Measurements from ENCODE around the gene PGAP6. TPM values are rescaled to one million over a fixed set of nuclear protein-coding genes. Genes with fewer than 3 reads are reported as not detected.
"Not testable (repeated sequence)": the region's sequence is repeated elsewhere in the genome, so short reads cannot be mapped to it uniquely, and the experiment has no call there.

The PGAP6 gene
- polyA plus RNA-seq, 1 donor, result 83.5 TPM

DNA sequence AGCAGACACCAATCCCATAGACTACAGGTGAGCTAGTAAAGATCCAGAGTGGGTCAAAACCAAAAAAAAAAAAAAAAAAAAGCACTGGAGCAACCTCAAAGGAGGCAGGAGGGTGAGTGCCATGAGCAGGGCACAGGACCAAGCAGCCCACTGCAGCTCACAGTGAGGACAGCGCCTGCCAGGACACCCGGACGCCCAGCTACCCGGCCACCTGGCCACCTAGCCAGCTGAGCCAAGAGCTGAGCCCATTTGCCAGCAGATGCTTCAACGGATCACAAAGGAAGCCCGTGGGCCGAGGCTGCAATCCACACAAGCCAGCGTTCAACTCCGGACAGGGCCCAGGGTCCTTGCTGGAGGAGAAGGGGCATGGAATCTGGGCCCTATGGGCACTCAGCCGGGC lies 44.3 kb downstream of the PGAP6 start:
- H3K27ac ChIP-seq (ENCODE audit: low read length), result no peak overlapping the region
- H3K4me1 ChIP-seq (ENCODE audit: control insufficient read depth, insufficient read depth, low read length), result peaks cover 47% of the 10 kb centered on the region
- H3K9me3 ChIP-seq (ENCODE audit: control insufficient read depth, low read depth, low read length), result peaks cover 8% of the 10 kb centered on the region
- H3K4me3 ChIP-seq (ENCODE audit: low read length), result no peak overlapping the region
- peaks cover 7% of the 10 kb centered on the region for H3K36me3 ChIP-seq (ENCODE audit: control insufficient read depth, insufficient read depth, low read length)
- no peak for DNase-seq
- WGBS (ENCODE audit: insufficient coverage, low lambda C conversion rate), result no CpG with 5 or more reads among the region's 10 CpGs
- no peaks in the 10 kb centered on the region for H3K27me3 ChIP-seq (ENCODE audit: control insufficient read depth, insufficient read depth, low read length)

DNA sequence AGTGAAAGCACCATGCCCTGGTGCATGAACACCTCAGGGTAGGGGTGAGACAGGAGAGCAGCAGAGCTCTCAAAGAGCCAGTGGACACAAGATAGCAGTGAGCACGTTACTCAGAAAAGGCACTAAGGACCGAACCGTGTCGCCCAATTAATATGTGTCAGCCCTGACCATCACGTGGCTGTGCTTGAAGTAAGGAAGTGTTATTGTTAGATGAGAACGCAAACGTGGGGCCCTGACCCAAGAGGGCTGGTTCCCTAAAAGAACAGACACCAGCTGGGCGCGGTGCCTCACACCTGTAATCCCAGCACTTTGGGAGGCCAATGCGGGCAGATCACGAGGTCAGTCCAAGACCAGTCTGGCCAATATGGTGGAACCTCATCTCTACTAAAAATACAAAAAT lies 45.5 kb downstream of the PGAP6 start:
- peaks cover 4% of the 10 kb centered on the region for H3K36me3 ChIP-seq (ENCODE audit: control insufficient read depth, insufficient read depth, low read length)
- no CpG with 5 or more reads among the region's 11 CpGs for WGBS (ENCODE audit: insufficient coverage, low lambda C conversion rate)
- peaks cover 54% of the 10 kb centered on the region for H3K4me1 ChIP-seq (ENCODE audit: control insufficient read depth, insufficient read depth, low read length)
- H3K27ac ChIP-seq (ENCODE audit: low read length), result no peak overlapping the region
- H3K27me3 ChIP-seq (ENCODE audit: control insufficient read depth, insufficient read depth, low read length), result no peaks in the 10 kb centered on the region
- H3K4me3 ChIP-seq (ENCODE audit: low read length), result no peak overlapping the region
- H3K9me3 ChIP-seq (ENCODE audit: control insufficient read depth, low read depth, low read length), result peaks cover 6% of the 10 kb centered on the region
- DNase-seq, result no peak

DNA sequence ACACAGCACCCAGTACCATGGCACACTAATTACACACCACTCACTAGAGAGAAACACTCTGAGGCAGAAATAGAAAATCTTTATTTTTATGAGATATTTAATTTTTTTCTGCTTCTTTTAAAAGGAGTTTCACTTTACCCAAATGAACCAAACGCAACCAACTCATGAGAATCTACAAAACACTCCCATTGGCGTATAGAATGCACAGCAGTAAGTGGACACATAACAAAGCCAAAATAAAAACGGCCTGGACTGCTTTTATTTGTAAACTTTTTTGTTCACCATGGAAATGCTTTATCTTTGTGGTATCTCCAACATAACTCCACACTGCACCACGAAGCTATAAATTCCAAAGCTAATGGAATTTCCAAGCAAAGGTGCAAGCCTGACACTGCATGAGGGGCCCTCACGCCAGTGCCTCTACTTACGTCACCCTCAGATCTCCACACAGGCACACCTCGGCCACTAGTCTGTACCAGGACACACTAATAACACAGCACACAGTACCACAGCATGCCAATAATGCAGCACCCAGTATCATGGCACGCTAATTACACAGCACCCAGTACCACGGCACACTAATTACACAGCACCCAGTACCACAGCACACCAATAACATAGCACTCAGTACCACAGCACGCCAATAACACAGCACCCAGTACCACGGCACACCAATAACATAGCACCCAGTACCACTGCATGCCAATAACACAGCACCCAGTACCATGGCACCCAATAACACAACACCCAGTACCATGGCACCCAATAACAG lies 46.7 kb downstream of the PGAP6 start:
- no CpG with 5 or more reads among the region's 11 CpGs for WGBS (ENCODE audit: insufficient coverage, low lambda C conversion rate)
- H3K4me3 ChIP-seq (ENCODE audit: low read length); H3K27me3 ChIP-seq (ENCODE audit: control insufficient read depth, insufficient read depth, low read length); H3K36me3 ChIP-seq (ENCODE audit: control insufficient read depth, insufficient read depth, low read length); H3K9me3 ChIP-seq (ENCODE audit: control insufficient read depth, low read depth, low read length); DNase-seq: not testable (repeated sequence)
- peak overlapping the region; percentile 80 for H3K27ac ChIP-seq (ENCODE audit: low read length)
- peaks cover 57% of the 10 kb centered on the region for H3K4me1 ChIP-seq (ENCODE audit: control insufficient read depth, insufficient read depth, low read length)

DNA sequence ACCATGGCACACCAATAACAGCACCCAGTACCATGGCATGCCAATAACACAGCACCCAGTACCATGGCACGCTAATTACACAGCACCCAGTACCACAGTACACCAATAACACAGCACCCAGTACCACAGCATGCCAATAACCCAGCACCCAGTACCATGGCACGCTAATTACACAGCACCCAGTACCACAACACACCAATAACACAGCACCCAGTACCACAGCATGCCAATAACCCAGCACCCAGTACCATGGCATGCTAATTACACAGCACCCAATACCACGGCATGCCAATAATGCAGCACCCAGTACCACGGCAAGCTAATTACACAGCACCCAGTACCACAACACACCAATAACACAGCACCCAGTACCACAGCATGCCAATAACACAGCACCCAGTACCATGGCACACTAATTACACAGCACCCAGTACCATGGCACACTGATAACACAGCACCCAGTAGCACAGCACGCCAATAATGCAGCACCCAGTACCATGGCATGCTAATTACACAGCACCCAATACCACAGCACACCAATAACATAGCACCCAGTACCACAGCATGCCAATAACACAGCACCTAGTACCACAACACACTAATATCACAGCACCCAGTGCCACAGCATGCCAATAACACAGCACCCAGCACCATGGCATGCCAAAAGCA lies 47.5 kb downstream of the PGAP6 start:
- H3K4me3 ChIP-seq (ENCODE audit: low read length); H3K9me3 ChIP-seq (ENCODE audit: control insufficient read depth, low read depth, low read length); H3K36me3 ChIP-seq (ENCODE audit: control insufficient read depth, insufficient read depth, low read length); H3K27me3 ChIP-seq (ENCODE audit: control insufficient read depth, insufficient read depth, low read length); DNase-seq: not testable (repeated sequence)
- peak overlapping the region; percentile 80 for H3K27ac ChIP-seq (ENCODE audit: low read length)
- no CpG with 5 or more reads among the region's 5 CpGs for WGBS (ENCODE audit: insufficient coverage, low lambda C conversion rate)
- H3K4me1 ChIP-seq (ENCODE audit: control insufficient read depth, insufficient read depth, low read length), result peaks cover 58% of the 10 kb centered on the region

DNA sequence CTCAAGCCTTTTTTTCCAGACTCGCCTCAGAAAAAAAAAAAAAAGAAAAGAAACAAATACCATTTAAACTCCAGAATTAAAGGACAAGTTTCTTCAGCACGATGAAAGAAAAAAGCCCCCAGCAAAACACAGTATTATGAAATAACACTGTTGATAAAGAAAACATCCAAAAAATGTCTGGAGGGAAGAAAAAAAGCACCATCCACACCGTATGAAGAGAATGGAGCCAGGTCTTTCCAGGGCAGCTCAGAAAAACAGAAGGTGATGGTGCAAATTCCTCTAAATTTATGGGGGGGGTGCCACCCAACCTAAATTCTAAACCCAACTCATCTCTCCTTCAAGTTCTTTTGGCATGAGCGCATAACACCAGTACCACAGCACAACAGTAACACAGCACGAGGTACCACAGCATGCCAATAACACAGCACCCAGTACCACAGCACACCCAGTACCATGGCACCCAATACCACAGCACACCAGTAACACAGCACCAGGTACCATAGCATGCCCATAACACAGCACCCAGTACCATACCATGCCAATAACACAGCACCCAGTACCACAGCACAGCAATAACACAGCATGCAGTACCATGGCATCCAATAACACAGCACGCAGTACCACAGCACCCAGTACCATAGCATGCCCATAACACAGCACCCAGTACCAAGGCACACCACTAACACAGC lies 48.2 kb downstream of the PGAP6 start:
- Histone ChIP-seq H3K27me3 (ENCODE audit: control insufficient read depth, insufficient read depth, low read length) (no peaks in the 10 kb centered on the region), H3K36me3 (ENCODE audit: control insufficient read depth, insufficient read depth, low read length) (no peaks in the 10 kb centered on the region), H3K27ac (ENCODE audit: low read length) (peak overlapping the region; percentile 5), H3K4me3 (ENCODE audit: low read length) (no peak overlapping the region), H3K9me3 (ENCODE audit: control insufficient read depth, low read depth, low read length) (no peaks in the 10 kb centered on the region), H3K4me1 (ENCODE audit: control insufficient read depth, insufficient read depth, low read length) (peaks cover 59% of the 10 kb centered on the region)
- no peak for DNase-seq
- 67% methylated on average over 2 of the region's 6 CpGs for WGBS (ENCODE audit: insufficient coverage, low lambda C conversion rate)

DNA sequence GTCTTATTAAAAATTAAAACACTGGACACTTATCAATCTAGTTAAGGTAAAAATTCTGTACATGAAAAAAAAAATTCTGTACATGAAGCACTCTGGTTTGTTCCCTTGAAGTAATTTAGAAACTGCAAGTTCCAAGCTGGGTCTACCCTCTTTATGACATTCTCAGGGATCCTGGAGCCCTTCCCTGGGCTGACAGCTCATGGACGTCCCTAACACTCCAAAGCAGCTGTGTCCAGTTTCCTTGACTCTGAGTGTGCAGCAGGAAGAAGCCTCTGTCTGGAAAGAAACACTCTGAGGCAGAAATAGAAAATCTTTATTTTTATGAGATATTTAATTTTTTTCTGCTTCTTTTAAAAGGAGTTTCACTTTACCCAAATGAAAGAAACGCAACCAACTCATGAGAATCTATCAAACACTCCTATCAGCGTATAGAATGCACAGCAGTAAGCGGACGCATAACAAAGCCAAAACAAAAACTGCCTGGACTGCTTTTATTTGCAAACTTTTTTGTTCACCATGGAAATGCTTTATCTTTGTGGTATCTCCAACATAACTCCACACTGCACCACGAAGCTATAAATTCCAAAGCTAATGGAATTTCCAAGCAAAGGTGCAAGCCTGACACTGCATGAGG lies 50.5 kb downstream of the PGAP6 start:
- WGBS (ENCODE audit: insufficient coverage, low lambda C conversion rate), result no CpG with 5 or more reads among the region's 6 CpGs

DNA sequence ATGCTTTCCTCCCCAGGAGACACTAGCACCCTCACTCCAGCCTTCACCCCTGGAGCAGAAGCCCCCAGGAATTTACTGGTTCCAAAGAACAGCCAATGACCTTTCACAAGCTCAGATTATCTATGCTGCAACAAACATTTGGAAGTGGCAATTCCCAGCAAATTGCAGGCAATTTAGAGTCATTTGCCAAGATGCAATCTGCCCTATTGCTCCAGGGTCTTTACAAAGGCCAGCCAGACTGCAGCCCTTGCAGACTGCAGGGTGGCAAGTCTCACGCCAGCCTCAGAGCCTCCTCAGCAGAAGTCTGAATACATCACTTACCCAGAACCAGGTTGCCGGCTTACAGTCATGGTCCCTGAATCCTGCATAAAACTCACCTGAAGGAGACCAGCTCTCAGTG lies 51.0 kb downstream of the PGAP6 start:
- Histone ChIP-seq H3K27ac (ENCODE audit: low read length) (peak overlapping the region; percentile 86), H3K4me3 (ENCODE audit: low read length) (no peak overlapping the region), H3K27me3 (ENCODE audit: control insufficient read depth, insufficient read depth, low read length) (no peaks in the 10 kb centered on the region), H3K4me1 (ENCODE audit: control insufficient read depth, insufficient read depth, low read length) (peaks cover 65% of the 10 kb centered on the region), H3K36me3 (ENCODE audit: control insufficient read depth, insufficient read depth, low read length) (peaks cover 1% of the 10 kb centered on the region), H3K9me3 (ENCODE audit: control insufficient read depth, low read depth, low read length) (no peaks in the 10 kb centered on the region)
- DNase-seq, result peak; percentile 80 to 85
- WGBS (ENCODE audit: insufficient coverage, low lambda C conversion rate), result no CpG with 5 or more reads among the region's 2 CpGs

More for the DNA sequence above, 50.5 kb downstream of the PGAP6 start:
- Histone ChIP-seq H3K4me1 (ENCODE audit: control insufficient read depth, insufficient read depth, low read length) (peaks cover 71% of the 10 kb centered on the region), H3K27ac (ENCODE audit: low read length) (peak overlapping the region; percentile 86)
- DNase-seq, result peak in 1 of 2 donors; percentile 50
- H3K9me3 ChIP-seq (ENCODE audit: control insufficient read depth, low read depth, low read length); H3K27me3 ChIP-seq (ENCODE audit: control insufficient read depth, insufficient read depth, low read length); H3K36me3 ChIP-seq (ENCODE audit: control insufficient read depth, insufficient read depth, low read length); H3K4me3 ChIP-seq (ENCODE audit: low read length): not testable (repeated sequence)

DNA sequence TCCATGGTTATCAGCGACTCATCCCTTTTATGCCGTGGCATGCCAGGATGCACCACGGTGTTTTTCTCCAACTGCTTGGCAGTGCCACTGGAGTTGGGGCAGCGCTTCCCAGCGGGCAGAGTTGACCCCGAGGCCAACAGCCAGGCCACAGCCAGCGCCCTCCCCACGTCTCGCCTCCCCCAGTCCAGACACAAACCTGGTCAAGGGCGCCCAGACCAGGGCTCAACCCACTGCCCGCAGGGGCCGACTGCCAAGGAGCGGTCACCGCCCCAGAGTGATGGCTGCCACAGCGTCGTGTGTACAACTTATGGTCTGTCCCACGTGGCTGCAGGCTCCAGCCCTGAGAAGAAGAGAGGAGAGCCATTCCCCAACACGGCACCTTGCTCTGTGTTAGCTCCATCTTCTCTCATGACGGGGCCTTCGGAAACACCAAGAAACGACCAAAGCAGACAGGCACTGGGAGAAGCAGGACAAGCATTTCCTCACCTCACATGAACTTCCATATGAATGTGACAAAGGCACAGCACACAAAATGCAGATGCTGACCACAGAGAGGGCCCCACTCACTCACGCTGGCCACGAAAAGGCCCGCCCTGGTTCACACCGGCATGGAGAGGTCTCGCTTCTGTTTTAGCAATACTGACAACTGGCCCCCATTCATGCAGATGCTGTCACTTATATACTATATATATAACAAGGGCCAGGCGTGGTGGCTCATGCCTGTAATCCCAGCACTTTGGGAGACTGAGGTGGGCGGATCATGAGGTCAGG lies 56.2 kb downstream of the PGAP6 start:
- no CpG with 5 or more reads among the region's 28 CpGs for WGBS (ENCODE audit: insufficient coverage, low lambda C conversion rate)
- Histone ChIP-seq H3K4me1 (ENCODE audit: control insufficient read depth, insufficient read depth, low read length) (peaks cover 44% of the 10 kb centered on the region), H3K27ac (ENCODE audit: low read length) (peak overlapping the region; percentile 90), H3K4me3 (ENCODE audit: low read length) (no peak overlapping the region), H3K36me3 (ENCODE audit: control insufficient read depth, insufficient read depth, low read length) (peaks cover 9% of the 10 kb centered on the region), H3K9me3 (ENCODE audit: control insufficient read depth, low read depth, low read length) (peaks cover 11% of the 10 kb centered on the region), H3K27me3 (ENCODE audit: control insufficient read depth, insufficient read depth, low read length) (no peaks in the 10 kb centered on the region)
- DNase-seq, result no peak

DNA sequence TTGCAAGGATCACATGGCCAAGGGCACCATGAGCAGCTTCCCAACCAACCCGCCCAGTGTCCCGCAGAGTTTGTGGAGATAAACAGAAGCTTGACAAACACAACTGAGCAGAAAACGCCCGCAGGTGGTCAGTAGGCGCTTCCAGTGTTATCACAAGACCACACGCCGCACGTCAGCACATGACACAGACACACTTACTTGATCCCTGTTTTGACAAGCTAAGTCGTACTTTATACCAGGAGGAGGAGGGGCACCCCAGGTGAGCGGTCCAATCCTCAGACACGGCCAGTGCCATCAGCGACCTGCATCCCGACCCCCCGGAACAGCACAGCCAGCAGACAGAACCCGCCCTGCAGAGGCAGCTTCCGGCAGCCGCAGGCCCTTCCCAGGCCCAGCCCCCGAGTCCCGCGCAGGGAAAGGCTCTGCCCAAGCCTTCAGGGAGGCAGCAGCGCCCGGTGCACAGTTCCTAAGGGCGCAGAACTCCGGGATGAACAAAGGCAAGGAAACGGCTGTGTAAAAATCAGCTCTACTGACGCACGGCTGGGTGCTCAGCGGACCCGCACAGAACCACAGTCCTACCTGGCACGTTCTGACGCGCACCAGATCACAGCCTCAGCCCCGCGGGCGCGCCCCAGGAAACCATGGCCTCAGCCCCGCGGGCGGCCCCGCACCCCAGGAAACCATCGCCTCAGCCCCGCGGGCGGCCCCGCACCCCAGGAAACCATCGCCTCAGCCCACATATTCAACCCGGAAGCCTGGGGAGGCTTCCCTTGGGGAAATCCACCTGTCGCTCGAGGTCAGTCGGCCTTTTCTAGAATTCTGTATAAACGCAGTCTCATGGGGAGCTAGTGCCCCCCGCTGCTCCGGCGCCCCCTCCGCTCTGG lies 57.1 kb downstream of the PGAP6 start:
- no CpG with 5 or more reads among the region's 55 CpGs for WGBS (ENCODE audit: insufficient coverage, low lambda C conversion rate)
- Histone ChIP-seq H3K4me3 (ENCODE audit: low read length) (no peak overlapping the region), H3K4me1 (ENCODE audit: control insufficient read depth, insufficient read depth, low read length) (peaks cover 35% of the 10 kb centered on the region), H3K9me3 (ENCODE audit: control insufficient read depth, low read depth, low read length) (peaks cover 11% of the 10 kb centered on the region), H3K27me3 (ENCODE audit: control insufficient read depth, insufficient read depth, low read length) (no peaks in the 10 kb centered on the region), H3K27ac (ENCODE audit: low read length) (peak overlapping the region; percentile 37), H3K36me3 (ENCODE audit: control insufficient read depth, insufficient read depth, low read length) (peaks cover 9% of the 10 kb centered on the region)
- peak; percentile 80 for DNase-seq

Data from large intestine (tissue), 3 donors.